H1 (cell line): ENCODE results near the gene CD84. TPM values are rescaled to one million over a fixed set of nuclear protein-coding genes. Genes with fewer than 3 reads are reported as not detected.
"Not testable (repeated sequence)": the region's sequence is repeated elsewhere in the genome, so short reads cannot be mapped to it uniquely, and the experiment has no call there.

Experiments used
- CTCF ChIA-PET: fragments of 300-600 bp; sonication (Branson Sonifier 250); formaldehyde crosslinking; loops from one replicate; lab custom pipeline; 2021; ENCODE audit not compliant: partially characterized antibody; lab: Charles Lee
- POLR2A ChIA-PET: fragments of 300-600 bp; sonication (Branson Sonifier 250); formaldehyde crosslinking; loops from one replicate; lab custom pipeline; 2021; ENCODE audit warnings: inconsistent platforms; ENCODE audit not compliant: partially characterized antibody; lab: Charles Lee
- DNase-seq, 2 experiments: peaks; one replicate each; pipeline versions ENCODE4 v3.0.0 to v3.0.0-alpha.2; 2010 to 2022; ENCODE audit warnings: low spot score in 2 of 2, low read depth in 1 of 2, mixed read lengths in 1 of 2
- FAIRE-seq: peaks from 2 replicates; lab custom pipeline; 2011; peaks lifted over from hg19 to GRCh38; lab: Jason Lieb, UNC
- H2AFZ ChIP-seq: 2 replicates; pipeline ENCODE4 v1.8.1; 2012; ENCODE audit warnings: low read length, inconsistent platforms
- H2AK5ac ChIP-seq: 2 replicates; pipeline ENCODE4 v1.6.1; 2013; ENCODE audit warnings: low read depth, low read length
- H2BK120ac ChIP-seq: replicated peaks from 2 replicates; pipeline ENCODE3; 2013; ENCODE audit warnings: low read depth, low read length, inconsistent platforms
- H2BK12ac ChIP-seq: 2 replicates; pipeline ENCODE4 v1.6.1; 2013; ENCODE audit warnings: low read depth, low read length
- H2BK15ac ChIP-seq: 2 replicates; pipeline ENCODE4 v1.6.1; 2013; ENCODE audit warnings: low read length
- H2BK20ac ChIP-seq: 2 replicates; pipeline ENCODE4 v1.6.1; 2013; ENCODE audit warnings: low read length
- H2BK5ac ChIP-seq: 2 replicates; pipeline ENCODE4 v1.6.1; 2013; ENCODE audit warnings: low read depth, low read length
- H3K14ac ChIP-seq: 2 replicates; pipeline ENCODE4 v1.6.1; 2013; ENCODE audit warnings: inconsistent platforms; ENCODE audit not compliant: insufficient read length
- H3K18ac ChIP-seq: 2 replicates; pipeline ENCODE4 v1.6.1; 2013; ENCODE audit warnings: low read length; ENCODE audit errors: extremely low read depth
- H3K23ac ChIP-seq: 2 replicates; pipeline ENCODE4 v1.6.1; 2013; ENCODE audit warnings: inconsistent platforms; ENCODE audit not compliant: insufficient read length
- H3K23me2 ChIP-seq: 2 replicates; pipeline ENCODE4 v1.6.1; 2013; ENCODE audit warnings: low read depth, low read length
- H3K27ac ChIP-seq: 2 replicates; pipeline ENCODE4 v1.6.1; 2011; ENCODE audit warnings: low read depth, low read length, inconsistent platforms
- H3K27me3 ChIP-seq, 4 experiments: replicated peaks in 1 of 4; 1 replicate in 1 of 4; 2 replicates in 3 of 4; pipeline versions ENCODE4 v1.6.1 to v1.8.1; 2011 to 2013; ENCODE audit warnings: low read length in 3 of 4, mild to moderate bottlenecking in 3 of 4, inconsistent platforms in 2 of 4, mixed read lengths in 2 of 4, moderate library complexity in 1 of 4; ENCODE audit not compliant: control insufficient read depth in 3 of 4, insufficient read depth in 3 of 4; ENCODE audit errors: extremely low read depth in 1 of 4
- H3K36me3 ChIP-seq, 4 experiments: 2 replicates each; pipeline versions ENCODE4 v1.6.1 to v1.8.1; 2011 to 2013; ENCODE audit warnings: mild to moderate bottlenecking in 4 of 4, low read length in 3 of 4, moderate library complexity in 2 of 4, control low read depth in 1 of 4, inconsistent platforms in 1 of 4; ENCODE audit not compliant: insufficient read depth in 4 of 4, control insufficient read depth in 2 of 4
- H3K4ac ChIP-seq: replicated peaks from 2 replicates; pipeline ENCODE3; 2013; ENCODE audit warnings: low read length, low read depth, mixed read lengths, inconsistent platforms; ENCODE audit not compliant: insufficient read length
- H3K4me1 ChIP-seq, 4 experiments: replicated peaks in 1 of 4; 1 replicate in 1 of 4; 2 replicates in 3 of 4; pipeline versions ENCODE4 v1.6.1 to v1.8.1; 2011 to 2013; ENCODE audit warnings: low read length in 3 of 4, inconsistent platforms in 2 of 4, mixed read lengths in 1 of 4; ENCODE audit not compliant: insufficient read depth in 4 of 4, control insufficient read depth in 3 of 4
- H3K4me2 ChIP-seq, 2 experiments: 2 replicates each; pipeline versions ENCODE4 v1.6.1 to v1.8.1; 2011 to 2013; ENCODE audit warnings: low read depth in 2 of 2, low read length in 2 of 2, control low read depth in 1 of 2, inconsistent platforms in 1 of 2, mild to moderate bottlenecking in 1 of 2; ENCODE audit not compliant: insufficient read depth in 1 of 2
- H3K4me3 ChIP-seq, 4 experiments: fragments of 200-600, 300-600 bp in 1 of 4; sonication (generic), shearing (Covaris generic), sonication (Bioruptor Twin) in 1 of 4; 2 replicates each; pipeline versions ENCODE4 v1.5.1 to v1.8.1; 2011 to 2016; ENCODE audit warnings: low read length in 4 of 4, low read depth in 3 of 4, control low read depth in 2 of 4, inconsistent platforms in 2 of 4, mild to moderate bottlenecking in 2 of 4, mixed read lengths in 1 of 4, moderate library complexity in 1 of 4; ENCODE audit not compliant: insufficient read depth in 2 of 4; ENCODE audit errors: extremely low read depth in 1 of 4
- H3K56ac ChIP-seq: replicated peaks from 2 replicates; pipeline ENCODE3; 2013; ENCODE audit warnings: low read depth, mild to moderate bottlenecking, mixed read lengths, low read length, inconsistent platforms; ENCODE audit not compliant: insufficient read length
- H3K79me1 ChIP-seq: 2 replicates; pipeline ENCODE4 v1.6.1; 2013; ENCODE audit warnings: low read depth, low read length, control low read depth
- H3K79me2 ChIP-seq, 2 experiments: 2 replicates each; pipeline versions ENCODE4 v1.6.1 to v1.8.1; 2012 to 2013; ENCODE audit warnings: low read length in 2 of 2, mild to moderate bottlenecking in 2 of 2, inconsistent platforms in 1 of 2; ENCODE audit not compliant: insufficient read depth in 2 of 2, control insufficient read depth in 1 of 2
- H3K9ac ChIP-seq, 4 experiments: replicated peaks in 1 of 4; 1 replicate in 1 of 4; 2 replicates in 3 of 4; pipeline versions ENCODE4 v1.6.1 to v1.8.1; 2011 to 2013; ENCODE audit warnings: low read depth in 3 of 4, low read length in 3 of 4, control low read depth in 2 of 4, mild to moderate bottlenecking in 2 of 4, moderate library complexity in 2 of 4, inconsistent platforms in 1 of 4; ENCODE audit errors: extremely low read depth in 1 of 4
- H3K9me3 ChIP-seq, 2 experiments: 2 replicates each; pipeline versions ENCODE4 v1.6.1 to v1.8.1; 2012 to 2013; ENCODE audit warnings: mild to moderate bottlenecking in 2 of 2, moderate library complexity in 2 of 2, control low read depth in 1 of 2, inconsistent platforms in 1 of 2, low read depth in 1 of 2, low read length in 1 of 2, mixed read lengths in 1 of 2; ENCODE audit not compliant: insufficient read depth in 2 of 2
- H4K20me1 ChIP-seq, 2 experiments: replicated peaks in 1 of 2; 2 replicates each; pipeline versions ENCODE3 to v1.8.1; 2011 to 2013; ENCODE audit warnings: inconsistent platforms in 2 of 2, low read length in 2 of 2, mild to moderate bottlenecking in 1 of 2; ENCODE audit not compliant: insufficient read depth in 2 of 2, control insufficient read depth in 1 of 2
- H4K5ac ChIP-seq: 2 replicates; pipeline ENCODE4 v1.6.1; 2013; ENCODE audit warnings: low read length, low read depth, mixed read lengths, inconsistent platforms; ENCODE audit not compliant: insufficient read length
- H4K8ac ChIP-seq: 2 replicates; pipeline ENCODE4 v1.8.0; 2013; ENCODE audit warnings: mild to moderate bottlenecking, moderate library complexity, low read length, inconsistent platforms; ENCODE audit not compliant: insufficient read depth; ENCODE audit errors: extremely low read depth
- H4K91ac ChIP-seq: replicated peaks from 2 replicates; pipeline ENCODE3; 2013; ENCODE audit warnings: low read length, mixed read lengths, inconsistent platforms; ENCODE audit not compliant: insufficient read length
- WGBS, 2 experiments: shearing (Covaris generic) in 1 of 2; methylation state at CpG; one replicate each; pipeline versions ENCODE4 v1.1.6 to v1.1.7; 2013 to 2015; ENCODE audit warnings: low lambda C conversion rate in 2 of 2, mixed read lengths in 2 of 2, inconsistent platforms in 1 of 2, low coverage in 1 of 2, missing lambda C conversion rate in 1 of 2; ENCODE audit not compliant: insufficient replicate concordance in 2 of 2, insufficient coverage in 1 of 2, insufficient read length in 1 of 2; ENCODE audit errors: extremely low coverage in 1 of 2, missing lambda C conversion rate in 1 of 2; 5-methylcytosine and 5-hydroxymethylcytosine counted together
- polyA plus RNA-seq, 7 experiments: library from polyadenylated mRNA; depleted of rRNA in 3 of 7; stranded (reverse) in 5 of 7; unstranded in 2 of 7; fragments of >200 nt in 5 of 7; fragments of 200-250 nt in 2 of 7; gene quantifications; 1 replicate in 5 of 7; 2 replicates in 1 of 7; 4 replicates in 1 of 7; pipeline versions ENCODE4 v1.2.1 to v1.2.3, GENCODE V29; 2011 to 2013; ENCODE audit warnings: missing spikeins in 2 of 7, mixed read lengths in 2 of 7
- total RNA-seq: library from RNA; stranded (reverse); fragmentation: NEBNext Ultra II Directional; extraction: Animal tissue kit (Norgen Biotek cat#: 25700); gene quantifications from 2 replicates; pipeline ENCODE4 v1.2.1, GENCODE V29; 2021

Gene CD84
- total and polyA plus RNA-seq, 2 of the 8 experiments (the other 6 are each of a cell fraction or from before 2014, with no cell fraction given), result not detected

- POLR2A ChIA-PET, H2BK20ac ChIP-seq, H3K14ac ChIP-seq, H2BK15ac ChIP-seq, FAIRE-seq, H3K9ac ChIP-seq, H2BK5ac ChIP-seq, H3K9me3 ChIP-seq, DNase-seq, H3K56ac ChIP-seq, H3K79me1 ChIP-seq, H2AFZ ChIP-seq, H4K8ac ChIP-seq, H2BK12ac ChIP-seq, H4K5ac ChIP-seq, H3K79me2 ChIP-seq, H4K20me1 ChIP-seq, H4K91ac ChIP-seq, H3K27me3 ChIP-seq, H3K4me2 ChIP-seq, H3K4ac ChIP-seq, H3K36me3 ChIP-seq, H3K27ac ChIP-seq, H3K23me2 ChIP-seq, H2AK5ac ChIP-seq, H3K4me1 ChIP-seq, H3K4me3 ChIP-seq, H2BK120ac ChIP-seq, H3K23ac ChIP-seq, H3K18ac ChIP-seq: not testable (repeated sequence)
- WGBS, 2 experiments, result 88% methylated on average over 1 of the region's 1 CpG; no CpG with 5 or more reads in 1 of the 2 experiments
- CTCF ChIA-PET, result interaction anchor here (0.6 to 1.2 kb wide), 2 partner anchors 17 to 728 kb away, joined by 3 read pairs; no protein-coding TSS in a partner anchor
Observed at GRCh38 chr1:160563230-160563629, 16.1 kb downstream of the CD84 start.

- H3K23ac ChIP-seq, H3K4me1 ChIP-seq, H2BK20ac ChIP-seq, H2BK15ac ChIP-seq, H2BK5ac ChIP-seq, DNase-seq, H3K4me2 ChIP-seq, H2BK120ac ChIP-seq, H2AK5ac ChIP-seq, H2AFZ ChIP-seq, H3K56ac ChIP-seq, H4K20me1 ChIP-seq, H4K5ac ChIP-seq, H4K8ac ChIP-seq, H4K91ac ChIP-seq, H3K79me2 ChIP-seq, H3K27ac ChIP-seq, POLR2A ChIA-PET, H3K79me1 ChIP-seq, H3K4me3 ChIP-seq, H3K9me3 ChIP-seq, H3K23me2 ChIP-seq, H3K14ac ChIP-seq, H2BK12ac ChIP-seq, H3K9ac ChIP-seq, H3K18ac ChIP-seq, H3K36me3 ChIP-seq, FAIRE-seq, H3K4ac ChIP-seq, H3K27me3 ChIP-seq: not testable (repeated sequence)
- 86% methylated on average over 2 of the region's 2 CpGs; no CpG with 5 or more reads in 1 of the 2 experiments for WGBS, 2 experiments
- CTCF ChIA-PET, result interaction anchor here (0.6 to 3.2 kb wide), 3 partner anchors 12 to 729 kb away, joined by 3 to 10 read pairs (median 3); no protein-coding TSS in a partner anchor
Observed at GRCh38 chr1:160562745-160563144, 16.6 kb downstream of the CD84 start.
